ENCODE results near the gene BMPR2.
A peak's percentile ranks its signal among the peaks of the same experiment; 100 is the strongest.
"Not testable (repeated sequence)": the region's sequence is repeated elsewhere in the genome, so short reads cannot be mapped to it uniquely, and the experiment has no call there.

The BMPR2 gene

GRCh38 chr2:202375609-202376408 lies at the start of gene BMPR2:
Gene BMPR2 (plus strand): TSS chr2:202376327. CDS start chr2:202377475, 1,148 bp downstream.
- DNase-seq: peak; percentile 47 to 82 (median 54)

- DNase-seq: no peak
Measured at GRCh38 chr2:202327858-202328257, 48.3 kb upstream of the BMPR2 start.

- DNase-seq: no peak
Measured at GRCh38 chr2:202335791-202336467, 40.2 kb upstream of the BMPR2 start.

- DNase-seq: no peak
Measured at GRCh38 chr2:202337151-202337550, 39.0 kb upstream of the BMPR2 start.

GRCh38 chr2:202337706-202338346 lies 38.3 kb upstream of the BMPR2 start:
- no peak for DNase-seq

DNA sequence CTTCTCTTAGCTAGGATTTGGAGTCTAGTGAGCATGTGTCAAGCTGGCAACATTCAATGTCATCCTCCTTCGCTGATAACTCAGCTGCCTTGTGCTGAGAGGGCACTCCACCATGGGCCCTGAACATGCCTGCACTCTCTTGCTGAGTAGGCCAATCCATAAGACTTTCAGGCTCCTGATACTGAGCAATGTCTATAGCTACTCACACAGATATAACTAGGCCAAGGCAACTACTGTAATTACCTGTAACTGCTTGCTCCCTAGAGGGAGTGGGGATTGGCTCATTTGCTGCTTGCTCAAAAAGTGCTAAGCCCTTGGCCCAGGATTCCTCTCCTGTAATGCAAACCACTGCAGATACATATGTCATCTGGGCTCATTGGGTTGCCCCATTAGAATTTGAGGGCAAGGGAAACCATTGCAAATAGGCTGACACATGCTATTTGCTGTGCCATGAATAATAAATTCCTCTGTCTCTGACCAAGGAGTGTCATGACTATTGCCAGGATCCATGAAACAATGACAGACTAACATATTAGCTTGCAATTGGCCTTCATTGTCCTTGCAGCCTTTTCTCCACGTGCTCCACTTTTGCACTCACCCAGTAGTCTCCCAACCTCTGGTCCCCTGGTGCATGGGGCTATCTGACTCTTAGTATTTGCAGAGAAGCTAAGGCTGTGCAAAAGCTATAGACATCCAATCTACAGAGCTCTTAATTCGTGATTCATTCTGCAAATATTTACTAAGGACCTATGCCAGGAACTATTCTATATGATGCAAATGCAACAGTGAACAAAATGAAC lies 36.9 kb upstream of the BMPR2 start:
- DNase-seq: no peak

DNA sequence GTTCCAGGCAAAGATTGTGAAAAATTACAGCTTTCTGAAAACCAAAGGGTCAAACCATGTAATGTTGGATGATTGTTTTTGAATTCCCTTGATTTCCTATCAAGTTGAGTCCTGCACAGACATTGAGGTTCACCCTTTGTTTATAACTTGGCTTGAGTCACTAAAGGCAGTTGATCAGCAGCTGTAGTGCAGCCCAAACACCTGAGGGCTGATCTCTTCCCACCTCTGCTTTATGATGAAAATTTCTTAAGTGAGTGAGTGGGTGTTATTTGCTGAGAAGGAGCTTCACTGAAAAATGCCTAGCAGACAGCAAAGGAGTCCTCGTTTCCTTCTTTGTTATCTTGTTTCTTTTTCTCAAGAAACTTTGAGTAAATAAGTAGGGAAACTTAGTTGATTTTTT lies 31.9 kb upstream of the BMPR2 start:
- no peak for DNase-seq

- DNase-seq: no peak
Measured at GRCh38 chr2:202346180-202346579, 29.9 kb upstream of the BMPR2 start.

DNA sequence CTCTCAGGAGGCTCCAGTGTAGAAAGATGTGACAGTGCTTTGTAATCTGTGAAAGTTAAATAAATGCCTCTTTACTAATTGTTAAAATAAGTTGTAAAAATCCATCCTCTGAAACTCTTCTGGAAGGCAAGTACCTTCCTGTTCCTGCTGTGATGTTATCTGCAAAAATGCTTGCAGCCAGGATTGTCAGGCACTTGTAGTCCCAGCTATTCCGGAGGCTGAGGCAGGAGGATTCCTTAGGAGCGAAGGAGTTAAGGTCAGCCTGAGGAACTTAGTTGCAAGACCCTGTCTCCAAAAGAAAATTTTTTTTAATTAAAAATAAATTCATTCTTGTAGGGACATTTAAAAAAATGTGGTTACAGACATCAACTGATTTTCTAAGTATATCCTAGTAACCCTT lies 22.7 kb upstream of the BMPR2 start:
- DNase-seq: no peak

GRCh38 chr2:202355993-202356505 lies 20.1 kb upstream of the BMPR2 start:
- DNase-seq: no peak

DNA sequence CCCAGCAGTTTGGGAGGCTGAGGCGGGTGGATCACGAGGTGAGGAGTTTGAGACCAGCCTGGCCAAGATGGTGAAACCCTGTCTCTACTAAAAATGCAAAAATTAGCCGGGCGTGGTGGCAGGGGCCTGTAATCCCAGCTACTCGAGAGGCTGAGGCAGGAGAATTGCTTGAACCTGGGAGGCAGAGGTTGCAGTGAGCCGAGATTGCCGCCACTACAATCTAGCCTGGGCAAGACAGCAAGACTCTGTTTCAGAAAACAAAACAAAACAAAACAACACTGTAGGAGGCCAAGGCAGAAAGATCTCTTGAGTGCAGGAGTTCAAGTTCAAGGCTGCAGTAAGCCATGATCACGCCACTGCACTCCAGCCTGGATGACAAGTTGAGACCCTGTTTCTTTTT lies 17.2 kb upstream of the BMPR2 start:
- not testable (repeated sequence) for DNase-seq

DNA sequence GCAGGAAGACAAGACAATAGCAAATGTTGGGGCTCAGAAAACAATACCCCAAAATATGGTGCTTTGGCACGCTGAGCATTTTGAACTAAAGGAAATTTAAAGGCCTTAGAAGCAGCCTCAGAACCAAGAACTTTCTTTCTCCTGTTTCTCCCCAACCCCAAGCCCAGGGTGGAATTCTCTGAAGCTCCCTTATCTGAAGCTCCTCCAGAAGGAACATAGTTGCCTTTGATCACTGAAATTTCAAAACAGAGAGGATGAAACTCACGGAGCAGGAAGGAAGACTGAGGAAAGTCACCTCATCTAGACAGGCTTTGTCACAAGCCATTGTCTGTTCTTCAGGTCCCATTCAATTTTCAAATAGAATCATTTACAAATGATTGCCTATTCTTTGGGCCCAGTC lies 15.5 kb upstream of the BMPR2 start:
- no peak for DNase-seq

DNA sequence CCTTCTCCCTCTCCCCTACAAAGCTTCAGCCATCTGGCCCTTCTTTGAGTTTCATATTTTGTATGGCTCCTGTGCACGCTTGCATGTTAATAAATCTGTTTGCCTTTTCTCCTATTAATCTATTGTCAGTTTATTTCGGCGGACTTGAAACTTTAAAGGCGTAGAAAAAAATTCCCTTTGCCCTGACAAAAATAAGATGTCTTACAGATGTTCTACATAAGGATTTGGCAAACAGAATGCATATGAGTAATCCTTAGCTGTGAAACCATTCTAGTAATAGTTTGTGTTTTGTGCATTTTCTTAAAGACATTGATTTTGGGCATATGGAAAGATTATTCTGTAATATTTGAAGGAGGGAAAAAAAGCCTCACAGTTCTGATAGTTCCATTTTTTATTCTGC lies 15.0 kb upstream of the BMPR2 start:
- DNase-seq: no peak

DNA sequence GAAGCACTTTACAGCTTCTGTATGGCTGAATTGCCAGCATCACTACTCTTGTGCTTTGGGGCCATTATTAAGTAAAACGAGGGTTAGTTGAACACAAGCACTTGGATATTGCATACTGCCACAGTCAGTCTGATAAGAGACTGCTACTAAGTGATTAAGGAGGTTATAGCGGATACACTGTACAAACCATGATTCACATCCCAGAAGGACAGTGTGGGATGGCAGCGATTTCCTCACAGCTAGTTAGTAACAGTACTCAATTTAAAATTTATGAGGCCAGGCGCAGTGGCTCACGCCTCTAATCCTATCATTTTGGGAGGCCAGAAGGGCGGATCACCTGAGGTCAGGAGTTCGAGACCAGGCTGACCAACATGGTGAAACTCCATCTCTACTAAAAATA lies 2.6 kb upstream of the BMPR2 start:
- DNase-seq: no peak

DNA sequence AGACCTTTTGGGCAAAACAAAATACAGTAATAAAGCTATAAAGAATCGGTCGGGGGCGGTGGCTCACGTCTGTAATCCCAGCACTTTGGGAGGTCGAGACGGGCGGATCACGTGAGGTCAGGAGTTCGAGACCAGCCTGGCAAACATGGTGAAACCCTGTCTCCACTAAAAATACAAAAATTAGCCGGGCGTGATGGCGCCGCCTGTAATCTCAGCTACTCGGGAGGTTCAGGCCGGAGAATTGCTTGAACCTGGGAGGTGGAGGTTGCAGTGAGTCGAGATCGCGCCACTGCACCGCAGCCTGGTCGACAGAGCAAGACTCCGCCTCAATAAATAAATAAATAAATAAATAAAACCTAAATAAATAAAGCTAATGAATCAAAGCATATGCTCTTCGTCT lies 1.7 kb upstream of the BMPR2 start:
- DNase-seq: not testable (repeated sequence)

GRCh38 chr2:202375033-202375608 lies 1.0 kb upstream of the BMPR2 start:
- peak in 3 of 4 experiments; percentile 4 to 19 (median 9) for DNase-seq

DNA sequence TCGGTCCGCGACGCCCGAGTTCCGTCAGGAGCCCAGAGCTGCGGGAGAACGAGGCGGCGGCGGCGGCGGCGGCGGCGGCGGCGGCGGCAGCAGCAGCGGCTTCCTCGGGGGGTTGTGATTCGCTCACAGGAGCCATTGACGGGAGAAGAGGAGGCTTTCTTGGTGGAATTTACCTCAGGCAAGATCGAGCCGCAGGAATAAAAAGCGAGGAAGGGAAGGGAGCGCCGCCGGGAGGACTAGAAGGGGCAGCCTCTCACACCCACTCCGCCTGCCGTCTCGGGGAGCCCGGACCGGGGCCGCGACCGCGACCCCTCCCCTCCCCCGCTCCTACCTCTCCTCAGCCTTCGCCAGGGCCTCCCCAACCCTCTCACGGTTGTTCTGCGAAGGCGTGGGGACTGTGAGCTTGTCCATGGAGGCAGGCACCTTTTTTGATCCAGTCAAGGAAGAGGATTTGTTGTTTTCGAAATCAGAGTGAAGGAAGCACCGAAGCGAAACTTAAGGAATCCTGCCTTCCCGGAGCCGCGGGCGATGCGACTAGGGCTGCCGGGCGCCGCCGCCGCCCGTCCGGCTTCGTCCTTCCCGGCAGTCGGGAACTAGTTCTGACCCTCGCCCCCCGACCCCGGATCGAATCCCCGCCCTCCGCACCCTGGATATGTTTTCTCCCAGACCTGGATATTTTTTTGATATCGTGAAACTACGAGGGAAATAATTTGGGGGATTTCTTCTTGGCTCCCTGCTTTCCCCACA lies 506 bp downstream of the BMPR2 start:
- peak in 3 of 4 experiments; percentile 8 to 30 (median 25) for DNase-seq

- no peak for DNase-seq
Measured at GRCh38 chr2:202377207-202377761, 1.2 kb downstream of the BMPR2 start.

DNA sequence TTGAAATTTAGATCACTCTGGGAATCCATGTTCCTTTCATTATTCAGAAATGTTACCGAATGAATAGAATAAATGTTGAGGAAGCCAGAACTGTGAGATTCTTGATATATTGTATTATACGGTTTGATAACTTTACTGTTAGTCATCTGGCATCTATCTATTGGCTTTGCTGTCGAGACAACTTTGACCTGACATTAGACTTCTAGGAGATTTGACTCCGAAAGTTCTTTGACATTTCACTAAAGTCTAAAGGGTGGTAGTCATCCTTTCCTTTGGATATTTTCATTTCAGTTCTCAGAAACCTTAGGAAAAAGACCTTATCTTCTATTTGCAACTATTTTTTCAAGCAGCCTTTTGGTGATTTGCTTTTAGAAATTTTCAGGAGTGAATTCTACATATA lies 1.9 kb downstream of the BMPR2 start:
- DNase-seq: no peak

- DNase-seq: no peak
Measured at GRCh38 chr2:202378662-202379358, 2.7 kb downstream of the BMPR2 start.

DNA sequence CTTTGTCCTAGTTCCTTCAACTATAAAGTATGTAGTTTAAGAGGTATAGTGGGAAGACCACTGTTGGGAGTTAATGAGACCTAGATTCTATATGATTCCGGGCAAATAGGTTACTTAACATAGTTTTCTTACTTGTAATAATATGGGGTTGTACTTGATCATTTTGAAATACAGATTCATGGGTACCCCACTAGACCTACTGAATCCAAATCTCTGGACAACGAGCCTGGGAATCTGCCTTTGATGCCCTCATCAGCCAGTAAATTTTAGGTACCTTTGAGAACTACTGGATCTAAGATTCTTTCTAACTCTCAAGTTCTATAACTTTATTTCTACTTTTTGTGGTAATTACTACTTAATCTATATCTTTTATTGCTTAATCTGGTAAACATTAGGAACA lies 6.6 kb downstream of the BMPR2 start:
- no peak for DNase-seq

Data from activated naive CD4-positive, alpha-beta T cell (primary cell).